GM13977 (cell line): ENCODE measurements around the gene PARD3B.

Experiments used
- DNase-seq: peaks from one replicate; pipeline ENCODE4 v3.0.0; 2012; ENCODE audit warnings: low spot score
- CTCF ChIP-seq: IDR thresholded peaks from 2 replicates; pipeline ENCODE4 v1.5.1; 2012; ENCODE audit warnings: mild to moderate bottlenecking, control low read depth; ENCODE audit not compliant: insufficient read depth; ENCODE audit errors: extremely low read depth, missing control alignments
- in situ Hi-C: fragments of 300-500 bp; cut with MboI; formaldehyde crosslinking; loops from one replicate; pipeline ENCODE4 v1.12.0; 2022; ENCODE audit warnings: low sequenced_read_pairs, low pct_unique_long_range_greater_than_20kb, mixed read lengths, inconsistent platforms; ENCODE audit not compliant: unreplicated experiment

Gene PARD3B

GRCh38 chr2:204692790-204693189, 147.5 kb downstream of the PARD3B start:
- DNase-seq = no peak
- in situ Hi-C loops = loop anchor here (25.0 kb wide), 2 partner anchors 95 to 355 kb away; no protein-coding TSS in a partner anchor
- no peak for TF ChIP-seq CTCF

GRCh38 chr2:204693262-204693661, 148.0 kb downstream of the PARD3B start:
- TF ChIP-seq CTCF = no peak

GRCh38 chr2:204695506-204695905, 150.2 kb downstream of the PARD3B start:
- in situ Hi-C loops = loop anchor here (25.0 kb wide), 2 partner anchors 92 to 358 kb away; no protein-coding TSS in a partner anchor
- TF ChIP-seq CTCF = no peak
- DNase-seq = no peak

More at GRCh38 chr2:204693262-204693661, 148.0 kb downstream of the PARD3B start:
- no peak for DNase-seq
- in situ Hi-C loops = loop anchor here (25.0 kb wide), 2 partner anchors 94 to 356 kb away; no protein-coding TSS in a partner anchor

GRCh38 chr2:204696124-204696523, 150.8 kb downstream of the PARD3B start:
- in situ Hi-C loops = loop anchor here (25.0 kb wide), 2 partner anchors 91 to 359 kb away; no protein-coding TSS in a partner anchor

GRCh38 chr2:204705243-204705932, 160.1 kb downstream of the PARD3B start:
- TF ChIP-seq CTCF = no peak
- in situ Hi-C loops = no loop called here
- no peak for DNase-seq

More at GRCh38 chr2:204696124-204696523, 150.8 kb downstream of the PARD3B start:
- no peak for DNase-seq
- TF ChIP-seq CTCF = no peak

- DNase-seq = no peak
- in situ Hi-C loops = no loop called here
These were observed 161.7 kb downstream of the PARD3B start for GRCh38 chr2:204706939-204707338.

More at GRCh38 chr2:204706939-204707338, 161.7 kb downstream of the PARD3B start:
- TF ChIP-seq CTCF = no peak
